Endodermal cell (in vitro differentiated cells): ENCODE results near the gene SHROOM4. TPM values are rescaled to one million over a fixed set of nuclear protein-coding genes. Genes with fewer than 3 reads are reported as not detected.

ENCODE experiments used
- DNase-seq: peaks from one replicate; pipeline ENCODE4 v3.0.0-alpha.2; 2017
- H3K27ac ChIP-seq: 2 replicates; pipeline ENCODE4 v1.5.1; 2013; ENCODE audit warnings: mild to moderate bottlenecking, low read depth, low read length, moderate library complexity
- H3K27me3 ChIP-seq: 2 replicates; pipeline ENCODE4 v1.6.1; 2013; ENCODE audit warnings: mild to moderate bottlenecking, low read length, moderate library complexity; ENCODE audit not compliant: insufficient read depth, control insufficient read depth, poor library complexity, severe bottlenecking
- H3K36me3 ChIP-seq: 2 replicates; pipeline ENCODE4 v1.7.0; 2013; ENCODE audit warnings: mild to moderate bottlenecking, low read length, moderate library complexity; ENCODE audit not compliant: control insufficient read depth, insufficient read depth
- H3K4me1 ChIP-seq: one replicate; pipeline ENCODE4 v1.7.0; 2013; ENCODE audit warnings: low read length; ENCODE audit not compliant: control insufficient read depth, insufficient read depth
- H3K4me3 ChIP-seq: 2 replicates; pipeline ENCODE4 v1.5.1; 2013; ENCODE audit warnings: mild to moderate bottlenecking, low read length, moderate library complexity
- H3K9ac ChIP-seq: 2 replicates; pipeline ENCODE4 v1.6.1; 2013; ENCODE audit warnings: mild to moderate bottlenecking, low read length, moderate library complexity; ENCODE audit not compliant: poor library complexity, severe bottlenecking; ENCODE audit errors: extremely low read depth
- H3K9me3 ChIP-seq: 2 replicates; pipeline ENCODE4 v1.6.1; 2013; ENCODE audit warnings: mild to moderate bottlenecking, low read length, moderate library complexity; ENCODE audit not compliant: control insufficient read depth
- H3K27ac Mint-ChIP-seq: 2 replicates; pipeline ENCODE4 v1.8.0; 2020; ENCODE audit warnings: mixed read lengths
- H3K27me3 Mint-ChIP-seq: 2 replicates; pipeline ENCODE4 v1.8.0; 2021; ENCODE audit warnings: mild to moderate bottlenecking, mixed read lengths; ENCODE audit not compliant: insufficient read depth
- H3K36me3 Mint-ChIP-seq: 2 replicates; pipeline ENCODE4 v1.8.0; 2020; ENCODE audit warnings: low read depth, mixed read lengths
- H3K4me1 Mint-ChIP-seq: 2 replicates; pipeline ENCODE4 v1.8.0; 2020; ENCODE audit warnings: mixed read lengths
- H3K4me3 Mint-ChIP-seq: 2 replicates; pipeline ENCODE4 v1.8.0; 2020; ENCODE audit warnings: mild to moderate bottlenecking, moderate library complexity, mixed read lengths
- H3K9me3 Mint-ChIP-seq: 2 replicates; pipeline ENCODE4 v1.8.0; 2020; ENCODE audit warnings: mild to moderate bottlenecking, mixed read lengths
- WGBS, 2 experiments: methylation state at CpG; one replicate each; pipeline versions ENCODE4 v1.1.5 to v1.1.7; 2013; ENCODE audit warnings: missing lambda C conversion rate in 2 of 2, mixed read lengths in 1 of 2; ENCODE audit not compliant: insufficient coverage in 1 of 2, insufficient read length in 1 of 2; 5-methylcytosine and 5-hydroxymethylcytosine counted together
- total RNA-seq, 2 donors: library from RNA; stranded (reverse); fragmentation: NEBNext Ultra II Directional in 1 of 2; extraction: Animal tissue kit (Norgen Biotek cat#: 25700) in 1 of 2; gene quantifications; 2 replicates in 1 of 2; 3 replicates in 1 of 2; pipeline ENCODE4 v1.2.1, GENCODE V29; 2021
- TF ChIP-seq, protein P1 (sequence below): fragments of 200-600 bp; sonication (generic); conservative IDR thresholded peaks from 2 replicates; pipeline ENCODE4 v1.5.0; 2021; ENCODE audit warnings: antibody characterized with exemption, mild to moderate bottlenecking

Gene SHROOM4
- total RNA-seq, 2 donors from 2014 or later, result 17.7 to 20.5 TPM

DNA sequence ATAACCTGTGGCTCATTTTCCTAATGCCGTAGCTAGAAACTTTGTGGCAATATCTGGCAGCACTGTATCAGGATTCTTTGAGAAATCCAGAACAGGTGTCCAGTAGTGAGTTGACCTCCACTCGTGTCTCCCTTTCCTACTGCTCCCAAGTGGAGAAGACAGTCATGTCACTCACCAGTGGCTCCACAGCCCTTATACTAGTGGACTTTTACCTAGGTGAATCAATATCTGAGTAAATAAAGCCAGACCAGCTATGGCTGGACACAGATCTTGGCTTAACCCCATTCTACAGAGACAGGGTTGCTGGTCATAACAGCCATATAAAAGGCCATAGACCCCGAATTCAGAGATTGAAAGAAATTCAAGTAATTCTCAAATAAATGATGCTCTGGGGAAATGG is 46.5 kb upstream of the SHROOM4 start:
- no peaks in the 10 kb centered on the region for H3K27me3 Mint-ChIP-seq
- TF ChIP-seq, protein P1, sequence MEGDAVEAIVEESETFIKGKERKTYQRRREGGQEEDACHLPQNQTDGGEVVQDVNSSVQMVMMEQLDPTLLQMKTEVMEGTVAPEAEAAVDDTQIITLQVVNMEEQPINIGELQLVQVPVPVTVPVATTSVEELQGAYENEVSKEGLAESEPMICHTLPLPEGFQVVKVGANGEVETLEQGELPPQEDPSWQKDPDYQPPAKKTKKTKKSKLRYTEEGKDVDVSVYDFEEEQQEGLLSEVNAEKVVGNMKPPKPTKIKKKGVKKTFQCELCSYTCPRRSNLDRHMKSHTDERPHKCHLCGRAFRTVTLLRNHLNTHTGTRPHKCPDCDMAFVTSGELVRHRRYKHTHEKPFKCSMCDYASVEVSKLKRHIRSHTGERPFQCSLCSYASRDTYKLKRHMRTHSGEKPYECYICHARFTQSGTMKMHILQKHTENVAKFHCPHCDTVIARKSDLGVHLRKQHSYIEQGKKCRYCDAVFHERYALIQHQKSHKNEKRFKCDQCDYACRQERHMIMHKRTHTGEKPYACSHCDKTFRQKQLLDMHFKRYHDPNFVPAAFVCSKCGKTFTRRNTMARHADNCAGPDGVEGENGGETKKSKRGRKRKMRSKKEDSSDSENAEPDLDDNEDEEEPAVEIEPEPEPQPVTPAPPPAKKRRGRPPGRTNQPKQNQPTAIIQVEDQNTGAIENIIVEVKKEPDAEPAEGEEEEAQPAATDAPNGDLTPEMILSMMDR, result no peak

DNA sequence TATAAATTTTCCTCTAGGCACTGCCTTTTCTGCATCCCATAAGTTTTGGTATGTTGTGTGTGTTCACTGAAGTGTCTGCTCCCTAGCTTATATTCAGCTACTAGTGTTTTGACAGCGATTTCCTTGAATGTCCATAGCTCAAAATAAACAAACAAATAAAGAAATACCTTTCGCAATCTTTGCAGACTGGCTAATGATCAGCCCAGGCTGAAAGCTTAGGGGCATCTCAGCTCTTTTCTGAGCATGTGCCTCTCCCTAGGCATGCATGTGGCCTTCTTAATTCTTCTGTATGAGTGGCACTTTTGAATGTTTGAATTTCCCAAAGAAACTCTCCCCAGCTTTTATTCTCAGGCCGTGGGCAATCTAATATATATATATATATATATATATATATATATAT is 44.6 kb upstream of the SHROOM4 start:
- WGBS, 2 experiments, result 93% methylated on average over 2 of the region's 3 CpGs; no CpG with 5 or more reads in 1 of the 2 experiments
- Histone ChIP-seq H3K27ac (no peak overlapping the region), H3K27me3 (no peaks in the 10 kb centered on the region), H3K9ac (no peak overlapping the region), H3K36me3 (no peaks in the 10 kb centered on the region), H3K4me3 (no peak overlapping the region), H3K4me1 (no peaks in the 10 kb centered on the region), H3K9me3 (no peaks in the 10 kb centered on the region)
- no peak overlapping the region for H3K27ac Mint-ChIP-seq
- no peak overlapping the region for H3K4me3 Mint-ChIP-seq
- no peaks in the 10 kb centered on the region for H3K4me1 Mint-ChIP-seq
- TF ChIP-seq, protein P1, result no peak
- no peak for DNase-seq
- no peaks in the 10 kb centered on the region for H3K36me3 Mint-ChIP-seq
- no peaks in the 10 kb centered on the region for H3K27me3 Mint-ChIP-seq
- peaks cover 41% of the 10 kb centered on the region for H3K9me3 Mint-ChIP-seq

More for the DNA sequence above, 46.5 kb upstream of the SHROOM4 start:
- Histone ChIP-seq H3K4me1 (no peaks in the 10 kb centered on the region), H3K27me3 (no peaks in the 10 kb centered on the region), H3K27ac (no peak overlapping the region), H3K9me3 (no peaks in the 10 kb centered on the region), H3K36me3 (no peaks in the 10 kb centered on the region), H3K9ac (no peak overlapping the region), H3K4me3 (no peak overlapping the region)
- no peak overlapping the region for H3K27ac Mint-ChIP-seq
- WGBS, 2 experiments, result 95 to 100% methylated on average over 1 to 3 of the region's 3 CpGs
- DNase-seq, result no peak
- peaks cover 39% of the 10 kb centered on the region for H3K9me3 Mint-ChIP-seq
- no peaks in the 10 kb centered on the region for H3K4me1 Mint-ChIP-seq
- H3K36me3 Mint-ChIP-seq, result no peaks in the 10 kb centered on the region
- H3K4me3 Mint-ChIP-seq, result no peak overlapping the region

DNA sequence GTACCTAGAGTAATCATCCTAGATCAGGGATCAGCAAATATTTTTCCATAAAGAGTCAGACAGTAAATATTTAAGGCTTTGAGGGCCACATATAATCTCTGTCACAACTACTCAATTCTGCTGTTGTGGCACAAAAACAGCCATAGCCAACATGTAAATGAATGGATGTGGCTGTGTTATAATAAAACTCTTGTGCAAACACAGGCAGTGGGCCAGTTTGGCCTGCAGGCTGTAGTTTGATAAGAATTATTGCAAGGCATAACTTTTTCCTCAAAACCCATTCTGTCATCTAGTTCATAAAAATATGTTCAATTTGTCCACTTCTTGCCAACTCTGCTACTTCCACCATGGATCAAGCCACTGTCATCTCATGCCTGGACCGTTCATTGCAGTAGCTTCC is 39.4 kb upstream of the SHROOM4 start:
- no peak overlapping the region for H3K9ac ChIP-seq
- Mint-ChIP-seq H3K27ac (no peak overlapping the region), H3K4me3 (no peak overlapping the region), H3K36me3 (no peaks in the 10 kb centered on the region), H3K4me1 (no peaks in the 10 kb centered on the region), H3K9me3 (peaks cover 52% of the 10 kb centered on the region), H3K27me3 (no peaks in the 10 kb centered on the region)
- H3K4me1 ChIP-seq, result no peaks in the 10 kb centered on the region
- H3K9me3 ChIP-seq, result no peaks in the 10 kb centered on the region
- no peaks in the 10 kb centered on the region for H3K36me3 ChIP-seq
- no peak overlapping the region for H3K4me3 ChIP-seq
- TF ChIP-seq, protein P1, result no peak
- no peak overlapping the region for H3K27ac ChIP-seq
- H3K27me3 ChIP-seq, result no peaks in the 10 kb centered on the region
- WGBS, 2 experiments, result 86 to 97% methylated on average over 1 of the region's 1 CpG
- DNase-seq, result no peak
